ENCODE measurements around the gene FAM114A2.

Gene FAM114A2

GRCh38 chr5:154002093-154002492 is 36.6 kb downstream of the FAM114A2 start:
- DNase-seq (ENCODE audit: low spot score): no peak
- no peak for TF ChIP-seq CTCF (IDR thresholded peaks at IDR 0.05; ENCODE audit: extremely low read depth, missing control alignments)

GRCh38 chr5:154000703-154001102 is 38.0 kb downstream of the FAM114A2 start:
- no peak for DNase-seq (ENCODE audit: low spot score)
- TF ChIP-seq CTCF (IDR thresholded peaks at IDR 0.05; ENCODE audit: extremely low read depth, missing control alignments): no peak

- DNase-seq (ENCODE audit: low spot score): no peak
These were observed 38.7 kb downstream of the FAM114A2 start for GRCh38 chr5:153999995-154000394.

GRCh38 chr5:153998768-153999167 is 39.9 kb downstream of the FAM114A2 start:
- no peak for DNase-seq (ENCODE audit: low spot score)
- no peak for TF ChIP-seq CTCF (IDR thresholded peaks at IDR 0.05; ENCODE audit: extremely low read depth, missing control alignments)

More at GRCh38 chr5:153999995-154000394, 38.7 kb downstream of the FAM114A2 start:
- TF ChIP-seq CTCF (IDR thresholded peaks at IDR 0.05; ENCODE audit: extremely low read depth, missing control alignments): no peak

- TF ChIP-seq CTCF (IDR thresholded peaks at IDR 0.05; ENCODE audit: extremely low read depth, missing control alignments): no peak
- DNase-seq (ENCODE audit: low spot score): no peak
These were observed 40.7 kb downstream of the FAM114A2 start for GRCh38 chr5:153998010-153998409.

GRCh38 chr5:153991168-153991567 is 47.5 kb downstream of the FAM114A2 start:
- TF ChIP-seq CTCF (IDR thresholded peaks at IDR 0.05; ENCODE audit: extremely low read depth, missing control alignments): no peak
- no peak for DNase-seq (ENCODE audit: low spot score)

GRCh38 chr5:153988510-153988909 is 50.2 kb downstream of the FAM114A2 start:
- no peak for DNase-seq (ENCODE audit: low spot score)
- TF ChIP-seq CTCF (IDR thresholded peaks at IDR 0.05; ENCODE audit: extremely low read depth, missing control alignments): no peak
